NB4 (cell line): Measurements from ENCODE around the gene JMJD7.

ENCODE experiments used
- DNase-seq: peaks from one replicate; pipeline ENCODE4 v3.0.0; 2010; ENCODE audit warnings: low read depth
- H3K4me3 ChIP-seq: one replicate; pipeline ENCODE4 v1.5.1; 2011; ENCODE audit warnings: mild to moderate bottlenecking, low read depth, low read length, moderate library complexity
- CTCF ChIP-seq: IDR thresholded peaks from one replicate; pipeline ENCODE4 v1.5.1; 2012; ENCODE audit warnings: low read depth, low read length
- MAX ChIP-seq: IDR thresholded peaks from 2 replicates; pipeline ENCODE4 v1.6.1; 2011; ENCODE audit warnings: low read depth, low read length
- MYC ChIP-seq: IDR thresholded peaks from 2 replicates; pipeline ENCODE4 v1.6.1; 2011; ENCODE audit warnings: low read depth, low read length
- POLR2A ChIP-seq: IDR thresholded peaks from 2 replicates; pipeline ENCODE4 v1.6.1; 2011; ENCODE audit warnings: mild to moderate bottlenecking; ENCODE audit not compliant: insufficient read length; ENCODE audit errors: extremely low read depth

Gene JMJD7

GRCh38 chr15:41790756-41791546 is 36.9 kb upstream of the JMJD7 start:
- peak; percentile 85 for DNase-seq
- no peak overlapping the region for H3K4me3 ChIP-seq
- TF ChIP-seq CTCF (no peak), MYC (peak; percentile 37; the same call in 1 of the 2 replicates), POLR2A (no peak), MAX (peak; percentile 38; the same call in 1 of the 2 replicates)

- TF ChIP-seq MAX (no peak), MYC (no peak), POLR2A (no peak), CTCF (no peak)
- DNase-seq = no peak
- H3K4me3 ChIP-seq = no peak overlapping the region
These were observed 36.4 kb upstream of the JMJD7 start for GRCh38 chr15:41791547-41791937.

- no peak overlapping the region for H3K4me3 ChIP-seq
- DNase-seq = no peak
- TF ChIP-seq CTCF (no peak), MAX (peak; percentile 17; the same call in 1 of the 2 replicates)
These were observed 35.8 kb upstream of the JMJD7 start for GRCh38 chr15:41792000-41792637.

GRCh38 chr15:41794081-41794480 is 33.8 kb upstream of the JMJD7 start:
- H3K4me3 ChIP-seq = no peak overlapping the region
- TF ChIP-seq CTCF = no peak
- no peak for TF ChIP-seq POLR2A
- TF ChIP-seq MYC = no peak
- no peak for TF ChIP-seq MAX
- DNase-seq = no peak

- no peak for DNase-seq
- H3K4me3 ChIP-seq = no peak overlapping the region
- TF ChIP-seq MAX (no peak), CTCF (no peak), POLR2A (no peak), MYC (no peak)
These were observed 31.7 kb upstream of the JMJD7 start for GRCh38 chr15:41795996-41796856.
